Testis (tissue), 3 donors: ENCODE measurements around the gene NAPB. TPM values are rescaled to one million over a fixed set of nuclear protein-coding genes. Genes with fewer than 3 reads are reported as not detected.

Experiments used
- DNase-seq: peaks from one replicate; pipeline ENCODE4 v3.0.0-alpha.2; 2019
- H3K27ac ChIP-seq, 2 donors: fragments of 200-600 bp; sonication (generic); one replicate each; pipeline ENCODE4 v1.5.1; 2019
- H3K27me3 ChIP-seq: fragments of 200-600 bp; sonication (generic); one replicate; pipeline ENCODE4 v1.5.1; 2019
- H3K36me3 ChIP-seq: fragments of 200-600 bp; sonication (generic); one replicate; pipeline ENCODE4 v1.5.1; 2017; ENCODE audit warnings: low read depth; ENCODE audit errors: missing control alignments
- H3K4me1 ChIP-seq: fragments of 200-600 bp; sonication (generic); one replicate; pipeline ENCODE4 v1.5.1; 2019
- H3K4me3 ChIP-seq, 2 donors: fragments of 200-600 bp; sonication (generic); one replicate each; pipeline ENCODE4 v1.5.1; 2017 to 2019
- H3K9me3 ChIP-seq: fragments of 200-600 bp; sonication (generic); one replicate; pipeline ENCODE4 v1.5.1; 2017
- CTCF ChIP-seq, 3 experiments: fragments of 450-650 bp in 2 of 3; fragments of 200-600 bp in 1 of 3; sonication (generic) in 1 of 3; IDR thresholded peaks; one replicate each; pipeline ENCODE4 v1.5.1; 2016 to 2019; ENCODE audit warnings: antibody characterized with exemption in 3 of 3, mild to moderate bottlenecking in 2 of 3, moderate library complexity in 1 of 3
- POLR2A ChIP-seq: fragments of 450-650 bp; IDR thresholded peaks from one replicate; pipeline ENCODE4 v1.6.1; 2017; ENCODE audit warnings: antibody characterized with exemption, mild to moderate bottlenecking, moderate library complexity
- WGBS, 2 donors: methylation state at CpG; one replicate each; pipeline ENCODE4 v1.1.5; 2018; 5-methylcytosine and 5-hydroxymethylcytosine counted together
- intact Hi-C: fragments of 100-400 bp; cut with DNase I; formaldehyde crosslinking; loops from one replicate; pipeline ENCODE4 v1.15.1; 2023; ENCODE audit warnings: low total_unique reads
- polyA plus RNA-seq: library from polyadenylated mRNA; stranded (reverse); fragments of 350-450 nt; fragmentation: Illumina TruSeq; extraction: RNeasy Lipid Tissue Mini Kit (QIAGEN cat#74804); gene quantifications from one replicate; pipeline ENCODE4 v1.2.3, GENCODE V29; 2014; ENCODE audit warnings: low read depth, low replicate concordance; ENCODE audit not compliant: insufficient read depth
- small RNA-seq, 2 donors: library from RNA; depleted of rRNA; stranded (forward); fragments of <200 nt; gene quantifications; one replicate each; pipeline ENCODE3, GENCODE V24; 2016
- total RNA-seq, 2 donors: library from RNA; depleted of rRNA; stranded (reverse); fragments of >200 nt; gene quantifications; one replicate each; pipeline ENCODE4 v1.2.3, GENCODE V29; 2016

NAPB gene
- total and polyA plus RNA-seq, 3 donors from 2014 or later, result 14.7 to 40.4 (median 37.8) TPM

GRCh38 chr20:23326774-23327173 is 94.5 kb downstream of the NAPB start:
- Histone ChIP-seq H3K27ac (no peak overlapping the region), H3K4me1 (no peaks in the 10 kb centered on the region), H3K27me3 (no peaks in the 10 kb centered on the region), H3K36me3 (no peaks in the 10 kb centered on the region), H3K4me3 (no peak overlapping the region), H3K9me3 (no peaks in the 10 kb centered on the region)
- no peak for DNase-seq
- WGBS, 2 donors, result 94 to 97% methylated on average over 8 of the region's 8 CpGs
- TF ChIP-seq POLR2A (no peak), CTCF (IDR thresholded peaks at IDR 0.05) (no peak)
- intact Hi-C loops, result no loop called here

GRCh38 chr20:23325107-23325506 is 96.2 kb downstream of the NAPB start:
- intact Hi-C loops, result no loop called here
- H3K27ac ChIP-seq, result no peak overlapping the region
- no peak overlapping the region for H3K4me3 ChIP-seq
- no peak for DNase-seq
- TF ChIP-seq POLR2A (no peak), CTCF (IDR thresholded peaks at IDR 0.05) (no peak)
- no peaks in the 10 kb centered on the region for H3K9me3 ChIP-seq
- H3K4me1 ChIP-seq, result no peaks in the 10 kb centered on the region
- WGBS, 2 donors, result 63 to 73% methylated on average over 3 of the region's 3 CpGs
- no peaks in the 10 kb centered on the region for H3K27me3 ChIP-seq
- no peaks in the 10 kb centered on the region for H3K36me3 ChIP-seq

Small RNAs within 50 kb of the gene (small RNA-seq; reads per million reads assigned to genes)
- gene RF00019 (0 reads per million in 2 donors), gene RNA5SP479 (0 reads per million in 2 donors)

Other genes starting within 250 kb of the NAPB start
- gene NXT1, start 70.7 kb downstream of the NAPB start, total RNA-seq, result 10 to 100 TPM; 40.3 to 48.0 TPM
- gene NXT1, start 70.7 kb downstream of the NAPB start, polyA plus RNA-seq, result 26.3 TPM
- 10 to 100 TPM; 46.1 to 47.4 TPM for gene GZF1, start 59.3 kb downstream of the NAPB start, total RNA-seq
- 32.4 TPM for gene GZF1, start 59.3 kb downstream of the NAPB start, polyA plus RNA-seq
- 1 to 10 TPM; 2.0 to 8.9 TPM for gene CSTL1, start 18.2 kb upstream of the NAPB start, total RNA-seq
- 9.3 TPM for gene CSTL1, start 18.2 kb upstream of the NAPB start, polyA plus RNA-seq
- not detected for gene CST11, start 31.4 kb upstream of the NAPB start, total RNA-seq
- gene CST11, start 31.4 kb upstream of the NAPB start, polyA plus RNA-seq, result not detected
- 10 to 100 TPM in 1 of 2 donors, 1 to 10 TPM in 1; 9.0 to 14.3 TPM for gene CST8, start 69.6 kb upstream of the NAPB start, total RNA-seq
- 31.5 TPM for gene CST8, start 69.6 kb upstream of the NAPB start, polyA plus RNA-seq
- 100 to 1,000 TPM in 1 of 2 donors, 10 to 100 TPM in 1; 78.8 to 127 TPM for gene CST9L, start 147.0 kb upstream of the NAPB start, total RNA-seq
- 184 TPM for gene CST9L, start 147.0 kb upstream of the NAPB start, polyA plus RNA-seq
- under 1 TPM in 1 of 2 donors, not detected in 1; 0.19 TPM for gene CST9, start 184.4 kb upstream of the NAPB start, total RNA-seq
- not detected for gene CST9, start 184.4 kb upstream of the NAPB start, polyA plus RNA-seq
- 1,000 to 10,000 TPM; 3,145 to 4,272 TPM for gene CST3, start 216.5 kb upstream of the NAPB start, total RNA-seq
- 1,703 TPM for gene CST3, start 216.5 kb upstream of the NAPB start, polyA plus RNA-seq